Natural killer cell (primary cell): ENCODE data around the gene RUFY4. TPM values are rescaled to one million over a fixed set of nuclear protein-coding genes. Genes with fewer than 3 reads are reported as not detected.

Experiments
- ATAC-seq, 3 donors: fragments of 150-1000 bp in 2 of 3; fragments of 200-7000 bp in 1 of 3; cut with Tn5 transposase; 1 replicate in 1 of 3; 2 replicates in 2 of 3; pipeline ENCODE4 v1.10.0; 2021; ENCODE audit warnings: mild to moderate bottlenecking in 2 of 3, moderate library complexity in 2 of 3
- DNase-seq, 2 donors: peaks; one replicate each; pipeline versions ENCODE4 v3.0.0 to v3.0.0-alpha.2; 2013 to 2021; ENCODE audit warnings: mixed read lengths in 1 of 2
- H3K27ac ChIP-seq: one replicate; pipeline ENCODE4 v1.5.1; 2013; ENCODE audit warnings: mild to moderate bottlenecking, low read length
- H3K27me3 ChIP-seq: one replicate; pipeline ENCODE4 v1.6.1; 2013; ENCODE audit warnings: low read length; ENCODE audit not compliant: control insufficient read depth, insufficient read depth
- H3K36me3 ChIP-seq: one replicate; pipeline ENCODE4 v1.6.1; 2013; ENCODE audit warnings: low read length; ENCODE audit not compliant: control insufficient read depth, insufficient read depth
- H3K4me1 ChIP-seq: one replicate; pipeline ENCODE4 v1.6.1; 2013; ENCODE audit warnings: low read length; ENCODE audit not compliant: control insufficient read depth, insufficient read depth
- H3K4me3 ChIP-seq: one replicate; pipeline ENCODE4 v1.5.1; 2013; ENCODE audit warnings: low read length
- H3K9me3 ChIP-seq: one replicate; pipeline ENCODE4 v1.6.1; 2013; ENCODE audit warnings: low read length; ENCODE audit not compliant: control insufficient read depth, insufficient read depth
- H3K27ac Mint-ChIP-seq, 2 donors: one replicate each; pipeline ENCODE4 v1.8.0; 2022; ENCODE audit warnings: mild to moderate bottlenecking in 2 of 2, mixed read lengths in 2 of 2, moderate library complexity in 1 of 2
- H3K27me3 Mint-ChIP-seq, 2 donors: one replicate each; pipeline ENCODE4 v1.8.0; 2022; ENCODE audit warnings: low read depth in 2 of 2, mixed read lengths in 2 of 2
- H3K36me3 Mint-ChIP-seq: one replicate; pipeline ENCODE4 v1.8.0; 2022; ENCODE audit warnings: mixed read lengths
- H3K4me1 Mint-ChIP-seq, 2 donors: one replicate each; pipeline ENCODE4 v1.8.0; 2022; ENCODE audit warnings: mixed read lengths in 2 of 2
- H3K4me3 Mint-ChIP-seq: one replicate; pipeline ENCODE4 v1.8.0; 2022; ENCODE audit warnings: mild to moderate bottlenecking, moderate library complexity, mixed read lengths
- H3K9me3 Mint-ChIP-seq, 2 donors: one replicate each; pipeline ENCODE4 v1.8.0; 2022; ENCODE audit warnings: mixed read lengths in 2 of 2
- CTCF ChIP-seq: fragments of 200-600 bp; IDR thresholded peaks from one replicate; pipeline ENCODE4 v1.8.0; 2022; ENCODE audit warnings: antibody characterized with exemption
- WGBS: methylation state at CpG from one replicate; pipeline ENCODE4 v1.1.7; 2013; ENCODE audit warnings: missing lambda C conversion rate; ENCODE audit not compliant: insufficient coverage; 5-methylcytosine and 5-hydroxymethylcytosine counted together
- intact Hi-C: fragments of 100-400 bp; cut with micrococcal nuclease; formaldehyde crosslinking; loops from one replicate; pipeline ENCODE4 v1.14.2; 2022
- total RNA-seq, 4 donors: library from RNA; stranded (reverse); fragments of 120-200 nt in 1 of 4; gene quantifications; one replicate each; pipeline versions ENCODE4 v1.2.3 to v1.2.4, GENCODE V29; 2013 to 2022

RUFY4 gene
- total RNA-seq, 3 donors from 2014 or later (not counting 1 experiment from before 2014, with no cell fraction given), result 0.82 to 3.1 (median 1.8) TPM

- Histone ChIP-seq H3K27me3 (no peaks in the 10 kb centered on the region), H3K4me3 (no peak overlapping the region), H3K36me3 (no peaks in the 10 kb centered on the region), H3K9me3 (no peaks in the 10 kb centered on the region), H3K27ac (no peak overlapping the region), H3K4me1 (no peaks in the 10 kb centered on the region)
- H3K36me3 Mint-ChIP-seq, result peaks cover 3% of the 10 kb centered on the region
- ATAC-seq (no peak), DNase-seq (no peak)
- H3K27ac Mint-ChIP-seq, result no peak overlapping the region
- TF ChIP-seq CTCF, result no peak
- H3K9me3 Mint-ChIP-seq, result peaks cover 1 to 2% of the 10 kb centered on the region in 2 donors
- no peak overlapping the region for H3K4me3 Mint-ChIP-seq
- no peaks in the 10 kb centered on the region for H3K4me1 Mint-ChIP-seq
- WGBS, result 80% methylated on average over 2 of the region's 2 CpGs
- no peaks in the 10 kb centered on the region for H3K27me3 Mint-ChIP-seq
- intact Hi-C loops, result no loop called here
Measured at GRCh38 chr2:218081063-218081462, 12.0 kb downstream of the RUFY4 start.

GRCh38 chr2:218081695-218082094 lies 12.6 kb downstream of the RUFY4 start:
- Mint-ChIP-seq H3K27ac (no peak overlapping the region), H3K4me3 (no peak overlapping the region), H3K4me1 (no peaks in the 10 kb centered on the region), H3K9me3 (peaks cover 6 to 8% of the 10 kb centered on the region in 2 donors), H3K27me3 (peaks cover 0 to 4% of the 10 kb centered on the region in 2 donors), H3K36me3 (peaks cover 10% of the 10 kb centered on the region)
- DNase-seq, result no peak
- Histone ChIP-seq H3K9me3 (peaks cover 2% of the 10 kb centered on the region), H3K4me1 (no peaks in the 10 kb centered on the region), H3K27me3 (no peaks in the 10 kb centered on the region), H3K4me3 (no peak overlapping the region), H3K36me3 (no peaks in the 10 kb centered on the region), H3K27ac (no peak overlapping the region)
- no peak for ATAC-seq
- no peak for TF ChIP-seq CTCF
- intact Hi-C loops, result no loop called here
- WGBS, result 87% methylated on average over 7 of the region's 7 CpGs

- DNase-seq, result no peak
- Histone ChIP-seq H3K36me3 (no peaks in the 10 kb centered on the region), H3K27me3 (no peaks in the 10 kb centered on the region), H3K27ac (no peak overlapping the region), H3K4me1 (no peaks in the 10 kb centered on the region), H3K9me3 (peaks cover 2% of the 10 kb centered on the region), H3K4me3 (no peak overlapping the region)
- intact Hi-C loops, result no loop called here
- Mint-ChIP-seq H3K27ac (no peak overlapping the region), H3K36me3 (peaks cover 11% of the 10 kb centered on the region), H3K4me3 (no peak overlapping the region), H3K4me1 (no peaks in the 10 kb centered on the region), H3K9me3 (peaks cover 6 to 8% of the 10 kb centered on the region in 2 donors), H3K27me3 (peaks cover 0 to 4% of the 10 kb centered on the region in 2 donors)
- TF ChIP-seq CTCF, result no peak
- ATAC-seq, result no peak
- WGBS, result 80% methylated on average over 11 of the region's 14 CpGs
Measured at GRCh38 chr2:218082586-218083351, 13.7 kb downstream of the RUFY4 start.

GRCh38 chr2:218083352-218083676 lies 14.3 kb downstream of the RUFY4 start:
- no peaks in the 10 kb centered on the region for H3K27me3 ChIP-seq
- no peak overlapping the region for H3K4me3 ChIP-seq
- H3K9me3 Mint-ChIP-seq, result peaks cover 6 to 8% of the 10 kb centered on the region in 2 donors
- H3K4me1 ChIP-seq, result no peaks in the 10 kb centered on the region
- ATAC-seq, result no peak
- DNase-seq, result no peak
- peaks cover 11% of the 10 kb centered on the region for H3K36me3 Mint-ChIP-seq
- peaks cover 0 to 4% of the 10 kb centered on the region in 2 donors for H3K27me3 Mint-ChIP-seq
- no peak overlapping the region for H3K27ac Mint-ChIP-seq
- H3K4me3 Mint-ChIP-seq, result no peak overlapping the region
- H3K27ac ChIP-seq, result no peak overlapping the region
- TF ChIP-seq CTCF, result no peak
- intact Hi-C loops, result no loop called here
- 74% methylated on average over 3 of the region's 3 CpGs for WGBS
- H3K36me3 ChIP-seq, result no peaks in the 10 kb centered on the region
- H3K9me3 ChIP-seq, result peaks cover 2% of the 10 kb centered on the region
- no peaks in the 10 kb centered on the region for H3K4me1 Mint-ChIP-seq
